GM12892 (cell line): ENCODE data around the gene LARP4.

Source experiments
- POLR2A ChIP-seq: IDR thresholded peaks from 2 replicates; pipeline ENCODE4 v1.6.1; 2011; ENCODE audit warnings: low read depth, low read length, control low read depth
- POLR2AphosphoS5 ChIP-seq: IDR thresholded peaks from 2 replicates; pipeline ENCODE4 v1.6.1; 2011; ENCODE audit warnings: low read depth, low read length, control low read depth
- TAF1 ChIP-seq: IDR thresholded peaks from 2 replicates; pipeline ENCODE4 v1.6.1; 2011; ENCODE audit warnings: low read depth, mild to moderate bottlenecking, control low read depth, low read length, borderline replicate concordance

DNA sequence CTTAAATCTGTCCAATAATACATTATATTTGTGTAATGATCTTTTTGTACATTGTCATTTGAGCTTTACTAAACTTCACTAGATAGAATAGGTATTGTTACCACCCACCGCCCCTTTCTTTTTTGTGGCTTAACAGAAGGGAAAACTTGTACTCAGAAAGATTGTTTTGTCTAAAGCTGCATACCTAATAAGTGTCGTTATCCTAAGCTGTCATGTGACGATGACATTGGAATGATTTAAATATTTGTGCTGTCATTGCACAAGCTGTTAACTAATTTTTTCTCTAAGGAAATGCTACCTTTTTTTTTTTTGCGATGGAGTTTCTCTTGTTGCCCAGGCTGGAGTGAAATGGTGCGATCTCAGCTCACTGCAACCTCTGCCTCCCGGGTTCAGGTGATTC is 107.7 kb downstream of the LARP4 start:
- TF ChIP-seq POLR2A, result no peak
- no peak for TF ChIP-seq POLR2AphosphoS5
- TF ChIP-seq TAF1, result no peak
